Caco-2 (cell line): Measurements from ENCODE around the gene NKAIN4. TPM values are rescaled to one million over a fixed set of nuclear protein-coding genes. Genes with fewer than 3 reads are reported as not detected.

Source experiments
- BruUV-seq: library from RNA; stranded (reverse); fragments of 400-500 nt; replicated peaks from 2 replicates; lab custom pipeline; 2021; lab: Mats Ljungman, UMichigan
- CTCF ChIA-PET: fragments of 300-600 bp; sonication (Branson Sonifier 250); formaldehyde crosslinking; loops from one replicate; lab custom pipeline; 2022; ENCODE audit warnings: antibody characterized with exemption; lab: Charles Lee
- POLR2A ChIA-PET: fragments of 300-600 bp; sonication (Branson Sonifier 250); formaldehyde crosslinking; loops from one replicate; lab custom pipeline; 2022; ENCODE audit warnings: antibody characterized with exemption; lab: Charles Lee
- DNase-seq, 2 experiments: peaks; one replicate each; pipeline versions ENCODE4 v3.0.0 to v3.0.0-alpha.2; 2020 to 2022
- H3K27me3 ChIP-seq: replicated peaks from 2 replicates; pipeline ENCODE4 v1.6.0; 2011; ENCODE audit warnings: low read length; ENCODE audit not compliant: control insufficient read depth, insufficient read depth
- H3K36me3 ChIP-seq: 2 replicates; pipeline ENCODE4 v1.5.1; 2011; ENCODE audit warnings: low read length; ENCODE audit not compliant: control insufficient read depth, insufficient read depth
- H3K4me1 ChIP-seq: fragments of 250-450 bp; sonication (Bioruptor Pico); 2 replicates; pipeline ENCODE4 v1.5.1; 2020; ENCODE audit warnings: mild to moderate bottlenecking
- H3K4me3 ChIP-seq: 2 replicates; pipeline ENCODE4 v1.5.1; 2011; ENCODE audit warnings: low read depth, mild to moderate bottlenecking, control low read depth, low read length
- H3K9me3 ChIP-seq: fragments of 250-450 bp; sonication (Bioruptor Pico); 2 replicates; pipeline ENCODE4 v1.5.1; 2020; ENCODE audit warnings: mild to moderate bottlenecking, moderate library complexity
- H3K27ac Mint-ChIP-seq: one replicate; pipeline ENCODE4 v1.8.0; 2022; ENCODE audit warnings: mixed read lengths; ENCODE audit not compliant: unreplicated experiment
- H3K27me3 Mint-ChIP-seq: one replicate; pipeline ENCODE4 v1.8.0; 2022; ENCODE audit warnings: mixed read lengths; ENCODE audit not compliant: insufficient read depth, unreplicated experiment
- H3K36me3 Mint-ChIP-seq: one replicate; pipeline ENCODE4 v1.8.0; 2022; ENCODE audit warnings: mild to moderate bottlenecking, mixed read lengths; ENCODE audit not compliant: insufficient read depth, unreplicated experiment
- H3K4me1 Mint-ChIP-seq: one replicate; pipeline ENCODE4 v1.8.0; 2022; ENCODE audit warnings: low read depth, mixed read lengths; ENCODE audit not compliant: unreplicated experiment
- H3K4me3 Mint-ChIP-seq: one replicate; pipeline ENCODE4 v1.8.0; 2022; ENCODE audit warnings: mild to moderate bottlenecking, moderate library complexity, mixed read lengths; ENCODE audit not compliant: unreplicated experiment
- H3K9me3 Mint-ChIP-seq: one replicate; pipeline ENCODE4 v1.8.0; 2022; ENCODE audit warnings: mixed read lengths; ENCODE audit not compliant: unreplicated experiment
- CTCF ChIP-seq, 2 experiments: fragments of 200-600 bp in 1 of 2; IDR thresholded peaks; 1 replicate in 1 of 2; 2 replicates in 1 of 2; pipeline versions ENCODE4 v1.5.1 to v1.8.0; 2011 to 2022; ENCODE audit warnings: antibody characterized with exemption in 1 of 2, control low read depth in 1 of 2, inconsistent platforms in 1 of 2, low read depth in 1 of 2, low read length in 1 of 2, mild to moderate bottlenecking in 1 of 2, moderate library complexity in 1 of 2; ENCODE audit not compliant: insufficient read depth in 1 of 2, severe bottlenecking in 1 of 2, unreplicated experiment in 1 of 2
- intact Hi-C: fragments of 100-400 bp; cut with micrococcal nuclease; formaldehyde crosslinking; loops from one replicate; pipeline ENCODE4 v1.10.0; 2022; ENCODE audit not compliant: unreplicated experiment
- total RNA-seq: library from RNA; stranded (reverse); gene quantifications from 2 replicates; pipeline ENCODE4 v1.2.3, GENCODE V29; 2022

The NKAIN4 gene
- total RNA-seq, 1 experiment from 2014 or later: 2.7 TPM

- peak overlapping the region; percentile 84 for H3K27ac Mint-ChIP-seq
- no TSS peak for BruUV-seq
- peaks cover 47% of the 10 kb centered on the region for H3K4me1 Mint-ChIP-seq
- Histone ChIP-seq H3K36me3 (peaks cover 13% of the 10 kb centered on the region), H3K4me1 (peaks cover 40% of the 10 kb centered on the region), H3K4me3 (no peak overlapping the region), H3K9me3 (no peaks in the 10 kb centered on the region), H3K27me3 (no peaks in the 10 kb centered on the region)
- intact Hi-C loops: no loop called here
- H3K27me3 Mint-ChIP-seq: no peaks in the 10 kb centered on the region
- ChIA-PET CTCF (interaction anchor here (0.9 to 2.1 kb wide), 3 partner anchors 11 to 22 kb away, joined by 4 to 15 read pairs (median 5); no protein-coding TSS in a partner anchor), POLR2A (interaction anchor here (0.6 kb wide), 1 partner anchor 308 kb away, joined by 4 read pairs; the partner anchor contains the start of gene PPDPF)
- TF ChIP-seq CTCF (IDR thresholded peaks at IDR 0.05; ENCODE audit: insufficient read depth in 1 of 2, low read depth in 1 of 2, low read length in 1 of 2, severe bottlenecking in 1 of 2, unreplicated experiment in 1 of 2): no peak
- DNase-seq: no peak
- H3K36me3 Mint-ChIP-seq: peaks cover 84% of the 10 kb centered on the region
- H3K9me3 Mint-ChIP-seq: no peaks in the 10 kb centered on the region
- H3K4me3 Mint-ChIP-seq: peak overlapping the region; percentile 92
Measured at GRCh38 chr20:63212393-63212730, 41.9 kb downstream of the NKAIN4 start.

DNA sequence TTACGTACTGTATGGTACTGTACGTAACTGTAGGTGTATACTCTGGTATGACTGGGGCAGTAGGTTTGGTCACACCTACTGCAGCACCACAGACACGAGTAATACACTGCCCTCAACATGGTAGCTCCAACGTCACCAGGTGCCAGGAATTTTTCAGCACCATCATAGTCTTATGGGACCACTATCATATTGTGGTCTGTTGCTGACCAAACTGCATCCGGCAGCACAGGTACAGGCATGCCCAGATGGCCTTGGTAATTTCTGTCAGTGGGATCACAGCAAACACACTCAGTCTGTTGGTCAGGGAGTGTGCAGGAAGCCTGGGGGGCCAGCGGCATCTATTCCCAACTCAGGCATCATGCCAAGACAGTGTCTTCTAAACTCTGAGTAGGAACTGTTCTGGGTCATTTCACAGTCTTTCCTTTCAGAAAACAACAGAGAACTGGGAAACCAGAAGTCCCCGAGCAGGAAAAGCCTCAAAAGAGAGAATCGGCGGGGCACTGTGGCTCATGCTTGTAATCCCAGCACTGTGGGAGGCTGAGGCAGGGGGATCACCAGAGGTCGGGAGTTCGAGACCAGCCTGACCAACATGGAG lies 44.2 kb downstream of the NKAIN4 start:
- no peaks in the 10 kb centered on the region for H3K9me3 Mint-ChIP-seq
- H3K27me3 ChIP-seq: no peaks in the 10 kb centered on the region
- H3K4me1 Mint-ChIP-seq: peaks cover 55% of the 10 kb centered on the region
- no peaks in the 10 kb centered on the region for H3K27me3 Mint-ChIP-seq
- no peak overlapping the region for H3K4me3 ChIP-seq
- peak overlapping the region; percentile 64 for H3K27ac Mint-ChIP-seq
- CTCF ChIA-PET: no interaction called here
- no peak overlapping the region for H3K4me3 Mint-ChIP-seq
- no peak for DNase-seq
- POLR2A ChIA-PET: no interaction called here
- intact Hi-C loops: no loop called here
- peaks cover 13% of the 10 kb centered on the region for H3K36me3 ChIP-seq
- H3K9me3 ChIP-seq: no peaks in the 10 kb centered on the region
- TF ChIP-seq CTCF (IDR thresholded peaks at IDR 0.05; ENCODE audit: insufficient read depth in 1 of 2, low read depth in 1 of 2, low read length in 1 of 2, severe bottlenecking in 1 of 2, unreplicated experiment in 1 of 2): no peak
- H3K36me3 Mint-ChIP-seq: peaks cover 100% of the 10 kb centered on the region
- no TSS peak for BruUV-seq
- H3K4me1 ChIP-seq: peaks cover 31% of the 10 kb centered on the region

- ChIA-PET POLR2A (interaction anchor here (0.7 kb wide), 1 partner anchor 64 kb away, joined by 3 read pairs; no protein-coding TSS in a partner anchor), CTCF (no interaction called here)
- no peak for TF ChIP-seq CTCF (IDR thresholded peaks at IDR 0.05; ENCODE audit: insufficient read depth in 1 of 2, low read depth in 1 of 2, low read length in 1 of 2, severe bottlenecking in 1 of 2, unreplicated experiment in 1 of 2)
- DNase-seq: no peak
- no peak overlapping the region for H3K4me3 Mint-ChIP-seq
- peaks cover 100% of the 10 kb centered on the region for H3K36me3 Mint-ChIP-seq
- intact Hi-C loops: no loop called here
- H3K9me3 Mint-ChIP-seq: no peaks in the 10 kb centered on the region
- Histone ChIP-seq H3K4me3 (no peak overlapping the region), H3K9me3 (no peaks in the 10 kb centered on the region), H3K27me3 (no peaks in the 10 kb centered on the region), H3K4me1 (peaks cover 16% of the 10 kb centered on the region), H3K36me3 (peaks cover 10% of the 10 kb centered on the region)
- no peak overlapping the region for H3K27ac Mint-ChIP-seq
- peaks cover 46% of the 10 kb centered on the region for H3K4me1 Mint-ChIP-seq
- H3K27me3 Mint-ChIP-seq: no peaks in the 10 kb centered on the region
- no TSS peak for BruUV-seq
Measured at GRCh38 chr20:63208346-63208909, 45.8 kb downstream of the NKAIN4 start.
